D721Med (cell line): ENCODE results near the gene DPP6.

ENCODE experiments used
- DNase-seq: peaks from one replicate; pipeline ENCODE4 v3.0.0; 2011; ENCODE audit warnings: low spot score; ENCODE audit not compliant: insufficient read length
- FAIRE-seq: peaks from 2 replicates; lab custom pipeline; 2011; peaks lifted over from hg19 to GRCh38; lab: Jason Lieb, UNC
- TF ChIP-seq, protein P1 (sequence below): IDR thresholded peaks from 2 replicates; pipeline ENCODE4 v1.5.1; 2012; ENCODE audit warnings: mild to moderate bottlenecking, control low read depth; ENCODE audit not compliant: insufficient read depth; ENCODE audit errors: missing control alignments

Gene DPP6

DNA sequence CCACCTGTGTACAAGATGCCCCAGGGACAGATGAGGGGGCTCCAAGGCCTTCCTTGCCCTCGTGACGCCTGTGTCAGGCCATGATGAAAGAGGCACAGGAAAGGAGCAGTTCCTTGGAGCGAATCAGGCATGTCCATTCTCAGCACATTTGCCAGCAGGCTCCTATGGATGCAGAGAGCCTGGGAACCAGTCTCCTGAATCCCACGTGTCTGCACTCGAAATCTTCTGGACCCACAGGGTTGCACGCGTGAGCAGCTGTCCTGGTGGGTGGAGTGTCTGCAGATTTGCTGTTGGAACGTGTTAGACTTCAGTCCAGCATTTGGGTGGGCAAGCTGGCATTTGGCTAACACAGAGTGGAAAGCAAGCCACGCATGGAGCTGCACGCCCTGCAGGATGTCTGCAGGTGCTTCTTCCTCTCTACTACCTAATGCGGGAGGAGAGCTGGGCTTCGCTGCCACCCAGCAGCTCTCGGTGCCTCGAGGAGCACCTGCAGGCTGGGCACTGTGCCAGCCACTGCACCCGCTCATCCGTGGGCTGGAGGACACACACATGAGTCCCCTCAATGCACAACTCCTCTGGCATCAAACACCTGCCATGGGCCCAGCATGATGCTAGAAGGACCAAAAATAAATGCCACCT is 810.1 kb downstream of the DPP6 start:
- no peak for DNase-seq
- FAIRE-seq = no peak
- TF ChIP-seq, protein P1, sequence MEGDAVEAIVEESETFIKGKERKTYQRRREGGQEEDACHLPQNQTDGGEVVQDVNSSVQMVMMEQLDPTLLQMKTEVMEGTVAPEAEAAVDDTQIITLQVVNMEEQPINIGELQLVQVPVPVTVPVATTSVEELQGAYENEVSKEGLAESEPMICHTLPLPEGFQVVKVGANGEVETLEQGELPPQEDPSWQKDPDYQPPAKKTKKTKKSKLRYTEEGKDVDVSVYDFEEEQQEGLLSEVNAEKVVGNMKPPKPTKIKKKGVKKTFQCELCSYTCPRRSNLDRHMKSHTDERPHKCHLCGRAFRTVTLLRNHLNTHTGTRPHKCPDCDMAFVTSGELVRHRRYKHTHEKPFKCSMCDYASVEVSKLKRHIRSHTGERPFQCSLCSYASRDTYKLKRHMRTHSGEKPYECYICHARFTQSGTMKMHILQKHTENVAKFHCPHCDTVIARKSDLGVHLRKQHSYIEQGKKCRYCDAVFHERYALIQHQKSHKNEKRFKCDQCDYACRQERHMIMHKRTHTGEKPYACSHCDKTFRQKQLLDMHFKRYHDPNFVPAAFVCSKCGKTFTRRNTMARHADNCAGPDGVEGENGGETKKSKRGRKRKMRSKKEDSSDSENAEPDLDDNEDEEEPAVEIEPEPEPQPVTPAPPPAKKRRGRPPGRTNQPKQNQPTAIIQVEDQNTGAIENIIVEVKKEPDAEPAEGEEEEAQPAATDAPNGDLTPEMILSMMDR = no peak

- DNase-seq = no peak
- FAIRE-seq = no peak
- TF ChIP-seq, protein P1 = no peak
Measured at GRCh38 chr7:154863766-154864522, 811.7 kb downstream of the DPP6 start.

GRCh38 chr7:154864523-154864891 is 812.3 kb downstream of the DPP6 start:
- TF ChIP-seq, protein P1 = no peak
- FAIRE-seq (no peak), DNase-seq (no peak)

DNA sequence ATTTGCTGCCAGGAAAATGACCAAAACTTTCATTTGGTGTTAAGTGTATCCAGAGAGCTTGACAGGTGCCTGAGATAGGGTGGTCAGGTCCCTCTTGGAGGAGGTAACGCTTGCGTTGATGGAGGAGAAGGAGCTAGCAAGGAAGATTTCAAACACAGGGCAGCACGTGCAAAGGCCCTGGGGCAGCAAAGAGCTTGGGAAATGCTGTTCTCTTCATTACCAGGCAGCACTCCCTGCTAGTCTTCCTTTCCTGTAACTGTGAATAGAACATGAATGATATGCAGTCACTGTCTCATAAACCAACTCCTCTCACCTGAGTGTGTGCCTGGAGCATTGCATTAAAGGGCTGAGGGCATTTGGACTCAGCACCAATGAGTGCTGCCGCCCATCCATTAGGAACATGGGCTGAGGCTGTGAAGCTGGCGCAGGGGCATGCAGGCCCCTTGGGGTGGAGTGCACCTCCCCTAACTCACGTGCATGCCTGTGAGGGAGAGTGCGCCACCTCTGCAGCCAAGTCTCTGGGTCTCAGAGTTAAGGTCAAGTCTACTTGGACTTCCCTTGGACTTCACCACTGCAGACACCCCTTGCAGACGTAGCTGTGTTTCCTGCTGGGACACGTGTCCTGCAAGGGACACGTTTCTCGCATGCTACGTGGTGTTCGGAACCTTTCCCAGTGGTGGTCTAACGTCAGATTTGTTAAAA is 813.9 kb downstream of the DPP6 start:
- FAIRE-seq (no peak), DNase-seq (no peak)
- TF ChIP-seq, protein P1 = no peak

GRCh38 chr7:154867068-154867467 is 814.9 kb downstream of the DPP6 start:
- TF ChIP-seq, protein P1 = no peak
- DNase-seq (no peak), FAIRE-seq (no peak)

GRCh38 chr7:154868921-154869320 is 816.7 kb downstream of the DPP6 start:
- TF ChIP-seq, protein P1 = no peak
- FAIRE-seq (no peak), DNase-seq (no peak)

DNA sequence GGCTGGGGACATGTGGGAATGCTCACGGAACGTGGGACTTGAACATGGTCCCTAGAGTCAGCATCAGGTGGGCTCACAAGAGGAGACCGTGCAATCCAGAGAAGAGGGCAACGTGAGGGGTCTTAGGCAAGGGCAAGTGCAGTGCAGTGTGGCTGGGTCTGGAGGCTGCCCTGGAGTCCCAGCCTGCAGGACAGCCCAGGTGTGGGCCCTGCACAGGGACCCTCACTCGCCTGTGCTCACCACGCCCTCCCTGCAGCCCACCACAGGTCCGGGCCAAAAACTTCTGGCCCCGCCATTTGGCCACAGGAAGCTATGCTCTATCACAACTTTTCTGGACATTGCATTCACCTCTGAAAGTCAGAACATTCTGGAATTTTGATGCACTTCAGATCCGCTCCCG is 817.2 kb downstream of the DPP6 start:
- no peak for DNase-seq
- FAIRE-seq = no peak
- TF ChIP-seq, protein P1 = no peak
